Body of pancreas (tissue), 4 donors: ENCODE data around the gene PACS2. TPM values are rescaled to one million over a fixed set of nuclear protein-coding genes. Genes with fewer than 3 reads are reported as not detected.

ENCODE experiments used
- ATAC-seq: fragments of 150-250 bp; one replicate; pipeline ENCODE4 v1.9.1; 2016
- DNase-seq, 4 donors: peaks; one replicate each; pipeline ENCODE4 v3.0.0-alpha.2; 2019
- H3K27ac ChIP-seq, 4 donors: fragments of 200-600 bp; sonication (generic); 1 replicate in 3 of 4; 2 replicates in 1 of 4; pipeline versions ENCODE4 v1.5.1 to v1.6.1; 2016 to 2019; ENCODE audit warnings: mild to moderate bottlenecking in 1 of 4, mixed read lengths in 1 of 4, moderate library complexity in 1 of 4
- H3K27me3 ChIP-seq, 2 donors: fragments of 200-600 bp; sonication (generic); one replicate each; pipeline ENCODE4 v1.6.0; 2016; ENCODE audit warnings: mild to moderate bottlenecking in 1 of 2
- H3K36me3 ChIP-seq, 2 donors: fragments of 200-600 bp; sonication (generic); replicated peaks in 1 of 2; 2 replicates each; pipeline ENCODE4 v1.5.1; 2016; ENCODE audit warnings: low read depth in 2 of 2; ENCODE audit not compliant: insufficient read depth in 1 of 2
- H3K4me1 ChIP-seq: fragments of 200-600 bp; sonication (generic); one replicate; pipeline ENCODE4 v1.6.0; 2016
- H3K4me3 ChIP-seq, 2 donors: fragments of 200-600 bp; sonication (generic); 1 replicate in 1 of 2; 2 replicates in 1 of 2; pipeline ENCODE4 v1.5.1; 2016 to 2019
- H3K9me3 ChIP-seq, 3 donors: fragments of 200-600 bp; sonication (generic); 1 replicate in 2 of 3; 2 replicates in 1 of 3; pipeline ENCODE4 v1.5.1; 2016
- POLR2A ChIP-seq, 3 donors: fragments of 450-650 bp; IDR thresholded peaks; one replicate each; pipeline ENCODE4 v1.6.1; 2016; ENCODE audit warnings: antibody characterized with exemption in 3 of 3, mild to moderate bottlenecking in 2 of 3
- WGBS, 2 donors: methylation state at CpG; one replicate each; pipeline ENCODE4 v1.1.5; 2017; 5-methylcytosine and 5-hydroxymethylcytosine counted together
- intact Hi-C: fragments of 100-400 bp; cut with DNase I; formaldehyde crosslinking; loops from one replicate; pipeline ENCODE4 v1.15.1; 2023
- total RNA-seq, 2 donors: library from RNA; depleted of rRNA; stranded (reverse); fragments of >200 nt; gene quantifications; one replicate each; pipeline ENCODE4 v1.1.0, GENCODE V29; 2016
- TF ChIP-seq, protein P1 (sequence below), 7 experiments: fragments of 450-650 bp in 4 of 7; fragments of 200-600 bp in 3 of 7; sonication (generic) in 3 of 7; IDR thresholded peaks; one replicate each; pipeline ENCODE4 v1.5.1; 2016 to 2019; ENCODE audit warnings: antibody characterized with exemption in 7 of 7

PACS2 gene
- total RNA-seq, 2 donors from 2014 or later = 56.6 to 102 TPM

DNA sequence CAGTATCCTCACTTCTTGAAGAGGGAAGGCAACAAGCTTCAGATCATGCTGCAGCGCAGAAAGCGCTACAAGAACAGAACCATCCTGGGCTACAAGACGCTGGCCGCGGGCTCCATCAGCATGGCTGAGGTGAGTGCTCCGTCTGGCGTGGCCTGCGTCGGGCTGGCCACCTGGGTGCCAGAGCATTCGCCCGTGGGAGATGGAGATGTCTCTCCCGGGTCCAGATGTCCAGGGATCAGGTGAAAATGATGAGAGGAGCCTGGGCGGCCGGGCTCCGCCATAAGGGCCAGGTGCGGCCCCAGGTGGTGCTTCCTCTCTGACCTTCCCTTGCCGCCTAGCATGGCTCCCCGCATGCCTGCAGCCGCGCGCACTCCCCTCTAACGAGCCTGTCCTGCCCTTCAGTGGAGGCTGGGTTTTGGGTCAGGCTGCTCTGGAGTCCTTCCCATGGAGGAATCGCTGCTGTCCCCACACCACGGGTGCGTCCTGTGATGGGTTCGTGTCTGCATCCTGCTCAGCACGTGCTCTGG, 40.6 kb downstream of the PACS2 start:
- Histone ChIP-seq H3K27ac (no peak overlapping the region), H3K9me3 (no peaks in the 10 kb centered on the region), H3K4me1 (peaks cover 8% of the 10 kb centered on the region), H3K4me3 (no peak overlapping the region), H3K36me3 (no peaks in the 10 kb centered on the region), H3K27me3 (no peaks in the 10 kb centered on the region)
- intact Hi-C loops = no loop called here
- TF ChIP-seq, protein P1, sequence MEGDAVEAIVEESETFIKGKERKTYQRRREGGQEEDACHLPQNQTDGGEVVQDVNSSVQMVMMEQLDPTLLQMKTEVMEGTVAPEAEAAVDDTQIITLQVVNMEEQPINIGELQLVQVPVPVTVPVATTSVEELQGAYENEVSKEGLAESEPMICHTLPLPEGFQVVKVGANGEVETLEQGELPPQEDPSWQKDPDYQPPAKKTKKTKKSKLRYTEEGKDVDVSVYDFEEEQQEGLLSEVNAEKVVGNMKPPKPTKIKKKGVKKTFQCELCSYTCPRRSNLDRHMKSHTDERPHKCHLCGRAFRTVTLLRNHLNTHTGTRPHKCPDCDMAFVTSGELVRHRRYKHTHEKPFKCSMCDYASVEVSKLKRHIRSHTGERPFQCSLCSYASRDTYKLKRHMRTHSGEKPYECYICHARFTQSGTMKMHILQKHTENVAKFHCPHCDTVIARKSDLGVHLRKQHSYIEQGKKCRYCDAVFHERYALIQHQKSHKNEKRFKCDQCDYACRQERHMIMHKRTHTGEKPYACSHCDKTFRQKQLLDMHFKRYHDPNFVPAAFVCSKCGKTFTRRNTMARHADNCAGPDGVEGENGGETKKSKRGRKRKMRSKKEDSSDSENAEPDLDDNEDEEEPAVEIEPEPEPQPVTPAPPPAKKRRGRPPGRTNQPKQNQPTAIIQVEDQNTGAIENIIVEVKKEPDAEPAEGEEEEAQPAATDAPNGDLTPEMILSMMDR (IDR thresholded peaks at IDR 0.05) = no peak
- TF ChIP-seq POLR2A (IDR thresholded peaks at IDR 0.05) = no peak
- no peak for ATAC-seq
- WGBS, 2 donors = 84 to 89% methylated on average over 9 to 24 of the region's 27 CpGs
- no peak for DNase-seq

DNA sequence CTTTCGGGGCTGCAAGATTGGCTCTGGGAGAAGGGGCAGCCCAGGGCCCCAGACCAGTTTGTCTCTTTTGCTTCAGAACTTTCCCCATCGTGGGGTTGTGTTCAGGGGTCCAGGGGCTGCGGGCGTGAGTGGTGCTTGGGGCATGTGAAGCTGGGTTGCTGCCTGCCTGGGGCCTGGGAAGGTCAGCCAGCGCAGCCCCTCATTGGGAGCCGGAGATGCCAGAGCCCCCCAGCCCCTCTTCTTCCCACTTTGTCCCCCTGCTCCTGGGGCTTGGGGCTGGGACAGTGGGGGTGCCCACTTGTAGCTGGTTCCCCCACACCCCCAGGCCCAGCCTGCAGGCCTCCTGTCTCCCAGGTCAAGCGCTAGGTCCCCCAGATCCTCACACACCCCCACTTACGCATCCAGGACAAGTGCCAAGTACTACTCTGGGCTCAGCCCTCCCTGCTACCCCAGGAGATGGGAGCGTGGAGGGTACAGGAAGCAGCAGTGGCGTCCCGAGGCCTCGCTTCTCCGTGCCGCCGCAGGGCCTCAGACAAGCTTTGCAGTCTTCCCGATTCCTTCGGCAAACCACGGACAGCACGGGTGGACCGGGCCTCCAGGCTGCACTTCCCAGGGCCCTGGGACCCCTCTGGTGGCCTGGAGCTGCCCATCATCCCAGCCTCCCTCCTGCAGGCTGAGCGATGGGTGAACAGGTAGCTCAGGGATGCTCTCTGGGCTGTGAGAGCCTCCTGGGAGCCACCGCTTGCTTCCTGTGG, 41.5 kb downstream of the PACS2 start:
- Histone ChIP-seq H3K4me1 (peaks cover 8% of the 10 kb centered on the region), H3K9me3 (no peaks in the 10 kb centered on the region), H3K36me3 (no peaks in the 10 kb centered on the region), H3K4me3 (no peak overlapping the region), H3K27me3 (no peaks in the 10 kb centered on the region), H3K27ac (no peak overlapping the region)
- WGBS, 2 donors = 94 to 98% methylated on average over 11 to 21 of the region's 22 CpGs
- ATAC-seq (no peak), DNase-seq (no peak)
- TF ChIP-seq, protein P1 (IDR thresholded peaks at IDR 0.05) = no peak
- no peak for TF ChIP-seq POLR2A (IDR thresholded peaks at IDR 0.05)
- intact Hi-C loops = no loop called here

DNA sequence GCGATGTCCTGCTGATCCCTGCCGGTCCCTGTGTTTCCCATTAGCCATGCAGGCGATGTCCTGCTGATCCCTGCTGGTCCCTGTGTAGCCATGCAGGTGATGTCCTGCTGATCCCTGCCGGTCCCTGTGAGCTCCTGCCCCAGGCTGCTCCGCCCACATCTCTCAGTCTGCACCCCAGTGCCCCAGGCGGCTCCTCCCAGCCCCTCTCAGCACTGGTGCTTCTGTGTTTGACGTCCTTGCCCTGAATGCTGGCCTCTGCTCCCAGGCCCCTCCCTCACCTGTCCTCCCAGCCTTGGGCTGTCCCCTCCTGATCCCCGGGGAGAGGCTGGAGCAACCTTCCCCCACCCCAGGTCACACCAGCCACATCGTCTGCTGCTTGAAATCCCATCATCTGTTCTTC, 42.4 kb downstream of the PACS2 start:
- no peaks in the 10 kb centered on the region for H3K9me3 ChIP-seq
- ATAC-seq = no peak
- WGBS, 2 donors = 88 to 89% methylated on average over 9 of the region's 9 CpGs
- H3K36me3 ChIP-seq = no peaks in the 10 kb centered on the region
- no peak for DNase-seq
- H3K4me1 ChIP-seq = peaks cover 4% of the 10 kb centered on the region
- intact Hi-C loops = no loop called here
- TF ChIP-seq, protein P1 (IDR thresholded peaks at IDR 0.05) = no peak
- TF ChIP-seq POLR2A (IDR thresholded peaks at IDR 0.05) = no peak
- H3K27me3 ChIP-seq = no peaks in the 10 kb centered on the region
- no peak overlapping the region for H3K4me3 ChIP-seq
- H3K27ac ChIP-seq = no peak overlapping the region

DNA sequence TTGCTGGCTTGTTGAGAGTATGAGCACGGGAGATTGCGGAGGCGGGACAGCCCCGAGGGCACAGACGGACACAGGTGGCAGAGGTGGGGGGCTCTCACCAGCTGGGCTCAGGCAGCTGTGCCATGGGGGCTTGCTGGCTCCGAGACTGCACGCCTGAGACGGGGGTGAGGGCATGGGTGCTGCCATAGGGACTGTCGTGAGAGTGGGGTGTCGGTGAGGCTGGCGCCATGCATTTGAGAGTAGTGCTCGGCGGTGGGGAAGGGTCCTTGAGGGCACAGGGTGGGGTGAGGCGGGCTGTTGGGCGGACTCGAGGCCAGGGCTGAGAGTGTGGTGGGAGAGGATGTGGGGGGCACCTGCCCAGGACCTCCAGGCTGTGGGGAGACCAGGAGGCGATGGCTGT, 43.1 kb downstream of the PACS2 start:
- Histone ChIP-seq H3K27me3 (no peaks in the 10 kb centered on the region), H3K4me1 (no peaks in the 10 kb centered on the region), H3K4me3 (no peak overlapping the region), H3K27ac (no peak overlapping the region), H3K36me3 (no peaks in the 10 kb centered on the region), H3K9me3 (no peaks in the 10 kb centered on the region)
- WGBS, 2 donors = 91 to 94% methylated on average over 17 of the region's 17 CpGs
- intact Hi-C loops = no loop called here
- ATAC-seq (no peak), DNase-seq (no peak)
- TF ChIP-seq, protein P1 (IDR thresholded peaks at IDR 0.05) = no peak
- no peak for TF ChIP-seq POLR2A (IDR thresholded peaks at IDR 0.05)
